GM19468 (cell line): ENCODE measurements around the gene FREM1.

ENCODE experiments used
- ATAC-seq: cut with Tn5 transposase; IDR thresholded peaks from one replicate; pipeline ENCODE4 v1.9.1; 2021; ENCODE audit warnings: mild to moderate bottlenecking, moderate library complexity, moderate number of reproducible peaks; ENCODE audit not compliant: unreplicated experiment; ENCODE audit errors: extremely low read depth

The FREM1 gene

GRCh38 chr9:14911046-14911445, 818 bp upstream of the FREM1 start:
- ATAC-seq, result no peak

DNA sequence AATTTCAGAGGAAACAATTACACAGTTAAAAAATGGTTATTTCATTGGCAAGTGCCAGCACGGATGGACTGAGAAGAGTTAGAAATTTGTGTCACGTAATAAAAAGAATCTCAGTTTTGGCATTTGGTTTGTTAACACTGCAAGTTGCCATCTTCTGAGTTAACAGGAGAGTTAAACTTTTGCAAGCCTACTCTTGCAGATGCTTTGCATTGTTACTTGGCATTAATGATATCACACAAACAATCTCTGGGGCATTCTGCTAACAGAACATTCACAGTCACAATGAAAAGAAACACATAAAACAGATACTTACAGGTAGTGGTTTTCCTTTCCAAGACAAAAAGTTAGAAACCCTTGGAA, 647 bp downstream of the FREM1 start:
- no peak for ATAC-seq

DNA sequence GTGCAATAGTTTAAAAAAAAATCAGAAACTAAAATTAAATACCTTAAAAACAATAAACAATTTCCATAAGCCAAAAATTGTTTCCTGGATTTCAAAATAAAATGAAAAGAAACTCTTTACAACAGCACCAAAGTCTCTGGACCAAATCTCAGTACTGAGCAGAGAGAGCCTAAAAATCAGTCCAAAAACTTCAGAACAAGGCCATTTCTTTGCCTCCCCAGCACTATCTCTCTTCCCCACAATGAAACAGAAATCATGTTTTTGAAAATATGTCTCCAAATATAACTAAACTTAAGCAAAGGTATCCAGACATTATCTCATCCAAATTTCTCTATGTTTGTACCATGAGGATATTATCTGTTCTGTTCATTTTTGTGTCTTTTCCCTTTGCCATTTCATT, 1.0 kb downstream of the FREM1 start:
- no peak for ATAC-seq

GRCh38 chr9:14908295-14909180, 1.7 kb downstream of the FREM1 start:
- ATAC-seq, result no peak

DNA sequence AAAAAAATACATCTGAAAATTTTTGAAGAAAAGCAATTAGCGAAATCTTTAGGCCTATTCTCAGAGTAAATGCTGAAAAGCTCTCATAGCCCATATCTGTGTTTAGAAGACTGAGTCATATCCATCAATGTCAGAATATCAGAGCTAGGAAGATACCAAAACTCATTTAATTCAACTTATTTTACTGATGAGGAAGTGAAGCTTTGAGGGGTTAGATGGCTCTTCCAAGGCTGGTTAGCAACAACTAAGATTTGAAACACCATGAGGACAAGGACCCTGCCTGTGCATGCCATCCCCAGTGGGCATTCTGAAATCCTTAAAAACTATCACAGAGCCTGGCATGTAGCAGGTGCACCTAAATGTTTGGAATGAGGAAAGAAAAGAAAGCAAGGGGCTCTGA, 2.5 kb downstream of the FREM1 start:
- ATAC-seq, result no peak

GRCh38 chr9:14907360-14907685, 2.9 kb downstream of the FREM1 start:
- ATAC-seq, result no peak

DNA sequence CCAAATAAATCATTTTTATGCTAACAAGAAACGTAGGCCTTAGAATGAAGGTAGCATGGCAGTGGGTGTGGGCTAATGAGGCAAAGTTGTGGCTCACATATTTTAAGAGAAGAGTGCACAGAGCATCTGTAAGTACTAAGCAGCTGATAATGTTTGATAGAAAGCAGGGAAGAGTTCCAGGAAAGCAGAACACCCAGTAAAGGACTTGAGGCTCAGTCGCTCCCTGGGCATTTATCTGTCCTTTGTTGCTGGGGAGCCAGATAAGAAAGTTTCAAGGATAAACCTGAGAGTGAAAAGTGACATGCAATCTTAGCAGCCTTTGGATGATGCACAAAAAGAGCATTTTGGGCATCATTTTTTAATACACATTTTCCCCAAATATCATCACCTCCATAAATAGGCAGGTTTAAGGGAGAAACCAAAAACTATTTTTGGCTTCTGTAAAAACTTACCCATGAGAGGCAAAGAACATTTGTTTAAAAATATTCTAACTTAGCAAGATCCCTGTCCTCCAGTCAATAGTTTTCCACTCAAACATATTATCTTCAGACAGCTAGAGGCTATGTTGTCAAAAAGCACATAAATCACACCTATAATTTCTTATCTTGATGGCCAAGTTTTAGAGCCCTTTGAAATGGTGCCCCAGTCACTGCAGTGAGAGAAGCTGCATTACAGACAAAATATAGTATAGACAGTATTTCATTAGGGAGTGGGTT, 3.4 kb downstream of the FREM1 start:
- no peak for ATAC-seq

DNA sequence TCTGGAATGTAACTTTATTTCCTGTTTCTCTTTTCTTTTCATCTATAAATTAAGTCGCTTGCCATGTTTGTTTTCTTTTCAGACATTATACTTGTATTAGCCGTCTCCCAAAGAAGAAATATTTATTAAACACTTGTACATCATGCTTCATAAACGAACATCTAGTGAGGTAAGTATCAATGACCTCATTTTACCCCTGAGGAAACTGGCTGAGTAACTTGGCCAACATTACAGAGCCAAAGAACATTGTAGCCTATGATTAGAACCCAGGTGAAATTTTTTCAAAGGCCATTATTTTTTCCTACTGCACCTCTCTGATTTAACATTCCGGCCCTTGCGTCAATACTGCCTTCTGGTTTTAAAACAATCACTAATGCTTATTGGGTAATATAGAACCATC, 4.2 kb downstream of the FREM1 start:
- no peak for ATAC-seq

- ATAC-seq, result no peak
Observed at GRCh38 chr9:14903040-14903439, 7.2 kb downstream of the FREM1 start.

- no peak for ATAC-seq
Observed at GRCh38 chr9:14902561-14902960, 7.7 kb downstream of the FREM1 start.

DNA sequence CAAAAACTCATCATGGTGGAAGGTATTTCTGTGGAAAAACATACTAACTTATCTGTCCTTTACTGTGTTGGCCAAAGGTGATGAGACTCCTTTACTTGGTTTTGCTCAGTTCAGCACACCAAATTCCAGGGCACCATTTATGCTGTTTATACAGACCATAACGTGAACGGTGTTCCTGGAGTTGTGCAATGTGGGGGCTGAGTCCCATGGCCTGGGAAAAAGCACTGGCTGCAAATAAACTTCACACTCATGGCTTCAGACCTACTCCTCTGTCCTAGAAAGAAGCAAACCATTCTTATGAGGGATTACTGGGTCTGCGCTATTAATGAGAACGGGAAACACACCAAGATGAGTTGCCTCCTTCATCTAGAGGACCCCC, 10.4 kb downstream of the FREM1 start:
- ATAC-seq, result no peak

DNA sequence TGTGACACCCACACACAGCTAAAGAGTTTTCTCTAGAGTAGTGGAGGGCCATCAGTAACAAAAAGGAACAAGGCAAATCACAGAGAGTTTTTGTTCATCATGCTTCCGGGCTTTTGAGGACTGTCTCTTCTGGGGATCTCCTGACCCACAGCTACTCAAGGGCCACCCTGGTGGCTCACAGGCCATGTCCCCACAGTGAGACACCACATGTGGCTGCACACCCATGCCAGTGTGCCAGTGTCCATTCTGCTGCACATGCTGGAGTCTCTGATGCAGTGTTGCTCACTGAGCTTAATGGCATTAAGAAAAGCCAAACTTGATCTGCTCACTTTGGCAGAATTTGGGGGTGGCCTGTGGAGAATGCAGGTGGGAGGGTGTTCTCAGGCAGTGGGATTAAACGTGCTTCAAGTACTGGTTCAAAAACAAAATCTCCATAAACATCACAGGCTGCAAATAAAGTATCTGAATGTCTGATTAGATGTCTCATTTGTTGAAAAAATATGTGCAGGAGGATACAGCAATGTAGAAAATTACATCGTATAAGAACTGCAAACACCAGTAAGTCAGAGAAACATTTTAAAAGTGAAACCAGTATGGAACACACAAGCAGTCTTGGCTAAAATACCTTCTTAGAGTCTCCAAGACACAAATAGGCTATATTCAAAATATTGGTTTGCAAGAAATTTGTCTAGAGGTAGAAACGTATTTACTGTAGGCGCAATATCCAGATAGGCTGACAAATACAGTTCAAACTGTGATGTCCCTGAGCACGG, 11.0 kb downstream of the FREM1 start:
- no peak for ATAC-seq

DNA sequence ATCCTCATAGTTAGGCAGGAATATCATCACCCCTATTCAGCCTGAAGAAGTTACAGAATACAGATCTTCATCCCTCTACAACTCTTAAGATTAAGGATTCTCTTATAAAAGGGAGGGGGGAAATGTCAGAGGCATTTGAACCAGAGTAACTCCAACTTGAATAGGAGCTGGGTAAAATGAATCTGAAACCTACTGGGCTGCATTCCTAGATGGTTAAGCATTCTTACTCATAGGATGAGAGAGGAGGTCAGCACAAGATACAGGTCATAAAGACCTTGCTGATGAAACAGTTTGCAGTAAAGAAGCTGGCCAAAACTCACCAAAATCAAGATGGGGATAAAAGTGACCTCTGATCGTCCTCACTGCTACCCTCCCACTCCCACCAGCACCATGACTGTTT, 14.4 kb downstream of the FREM1 start:
- no peak for ATAC-seq

DNA sequence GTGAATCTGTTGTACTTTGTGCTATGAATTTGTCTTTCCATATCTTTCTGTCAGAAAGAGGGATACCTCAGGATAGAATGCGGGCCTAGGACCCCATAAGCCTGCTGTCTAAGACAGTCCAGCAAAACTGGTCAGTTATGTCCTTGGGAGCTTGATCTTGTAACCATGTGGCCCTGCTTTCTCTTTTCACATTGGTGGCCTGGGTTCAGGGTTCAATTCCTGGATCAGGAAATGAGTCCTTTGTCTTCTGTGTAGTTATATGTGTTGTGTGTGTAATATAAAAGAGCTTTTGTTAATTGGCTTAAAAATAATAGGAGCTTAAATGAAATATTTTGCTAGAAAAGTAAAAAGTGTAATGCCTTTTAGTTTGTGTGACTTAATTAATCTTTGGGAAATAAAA, 16.9 kb downstream of the FREM1 start:
- no peak for ATAC-seq

DNA sequence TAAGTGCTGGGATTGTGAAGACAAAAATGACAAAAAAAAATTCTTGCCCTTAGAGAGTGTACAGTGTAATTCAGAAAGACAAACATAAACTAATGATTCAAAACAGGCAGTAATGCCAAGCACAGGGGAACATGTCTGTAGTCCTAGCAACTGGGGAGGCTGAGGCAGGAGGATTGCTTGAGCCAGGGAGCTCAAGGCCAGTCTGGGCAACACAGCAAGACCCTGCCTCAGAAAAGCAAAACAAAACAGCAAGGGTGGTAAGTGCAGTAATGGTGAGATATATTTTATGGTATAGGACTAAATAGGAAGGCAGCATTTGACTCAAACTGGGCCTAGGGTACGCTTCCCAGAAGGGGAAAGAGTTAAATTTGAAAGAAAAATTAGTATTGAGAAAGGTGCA, 18.9 kb downstream of the FREM1 start:
- no peak for ATAC-seq

GRCh38 chr9:14889451-14889850, 20.8 kb downstream of the FREM1 start:
- no peak for ATAC-seq

GRCh38 chr9:14888875-14889274, 21.4 kb downstream of the FREM1 start:
- ATAC-seq, result no peak

DNA sequence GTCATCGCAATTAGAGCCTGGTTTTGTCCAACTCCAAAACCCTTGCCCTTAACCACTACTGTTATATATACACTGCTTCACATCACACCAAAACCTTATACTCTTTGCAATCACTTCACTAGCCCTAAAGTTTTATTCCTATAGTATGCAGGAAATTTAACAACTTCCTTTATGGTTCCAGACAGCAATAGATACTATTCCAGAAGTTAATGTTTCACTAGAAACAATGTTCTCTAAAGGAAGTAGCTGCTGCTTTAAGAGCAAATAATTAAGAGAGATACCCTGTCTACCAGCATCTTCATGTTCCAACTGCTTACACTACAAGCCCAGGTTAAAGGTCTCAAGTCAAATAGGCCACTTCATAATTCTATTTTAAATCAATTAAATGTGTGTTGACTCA, 22.0 kb downstream of the FREM1 start:
- ATAC-seq, result no peak

GRCh38 chr9:14887149-14887548, 23.1 kb downstream of the FREM1 start:
- ATAC-seq, result no peak

- ATAC-seq, result no peak
Observed at GRCh38 chr9:14883310-14883944, 26.8 kb downstream of the FREM1 start.

GRCh38 chr9:14882090-14882489, 28.1 kb downstream of the FREM1 start:
- ATAC-seq, result no peak
